GM12801 (cell line): Measurements from ENCODE around the gene HTR2B.

Experiments
- CTCF ChIP-seq: IDR thresholded peaks from one replicate; pipeline ENCODE4 v1.5.1; 2011; ENCODE audit warnings: control low read depth; ENCODE audit not compliant: insufficient read length; ENCODE audit errors: extremely low read depth

Gene HTR2B

GRCh38 chr2:231084565-231084964 is 40.3 kb downstream of the HTR2B start:
- no peak for TF ChIP-seq CTCF

GRCh38 chr2:231069379-231070054 is 55.3 kb downstream of the HTR2B start:
- TF ChIP-seq CTCF, result no peak

- TF ChIP-seq CTCF, result no peak
These were observed 56.2 kb downstream of the HTR2B start for GRCh38 chr2:231068525-231069222.

- no peak for TF ChIP-seq CTCF
These were observed 58.9 kb downstream of the HTR2B start for GRCh38 chr2:231065966-231066365.

- no peak for TF ChIP-seq CTCF
These were observed 61.5 kb downstream of the HTR2B start for GRCh38 chr2:231063347-231063746.

- no peak for TF ChIP-seq CTCF
These were observed 62.1 kb downstream of the HTR2B start for GRCh38 chr2:231062776-231063175.

- TF ChIP-seq CTCF, result no peak
These were observed 65.1 kb downstream of the HTR2B start for GRCh38 chr2:231059756-231060155.
